HuH-7 (cell line): ENCODE measurements around the gene ALAD.
"Not testable (repeated sequence)": the region's sequence is repeated elsewhere in the genome, so short reads cannot be mapped to it uniquely, and the experiment has no call there.

Source experiments
- DNase-seq: peaks from one replicate; pipeline ENCODE4 v3.0.0; 2011; ENCODE audit warnings: low spot score

The ALAD gene

DNA sequence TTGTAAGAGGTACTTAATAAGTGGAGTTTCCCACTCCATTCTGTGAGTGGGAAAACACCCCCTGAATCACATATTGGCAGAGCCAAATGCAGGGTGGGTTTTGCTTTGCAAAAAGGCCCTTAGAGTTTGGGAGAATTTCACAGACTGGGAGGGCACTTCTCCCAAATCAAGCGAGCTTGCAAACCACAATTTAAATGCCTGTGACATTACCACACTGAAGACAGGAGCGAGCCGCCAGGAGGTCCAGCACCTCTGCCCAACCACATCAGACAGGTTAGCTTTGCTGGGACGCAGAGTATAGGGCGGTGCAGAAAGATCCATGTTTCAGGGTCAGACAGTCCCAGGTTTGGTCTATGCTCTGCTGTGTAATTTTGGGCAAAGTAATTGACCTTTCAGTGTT is 2.3 kb downstream of the ALAD start:
- no peak for DNase-seq

DNA sequence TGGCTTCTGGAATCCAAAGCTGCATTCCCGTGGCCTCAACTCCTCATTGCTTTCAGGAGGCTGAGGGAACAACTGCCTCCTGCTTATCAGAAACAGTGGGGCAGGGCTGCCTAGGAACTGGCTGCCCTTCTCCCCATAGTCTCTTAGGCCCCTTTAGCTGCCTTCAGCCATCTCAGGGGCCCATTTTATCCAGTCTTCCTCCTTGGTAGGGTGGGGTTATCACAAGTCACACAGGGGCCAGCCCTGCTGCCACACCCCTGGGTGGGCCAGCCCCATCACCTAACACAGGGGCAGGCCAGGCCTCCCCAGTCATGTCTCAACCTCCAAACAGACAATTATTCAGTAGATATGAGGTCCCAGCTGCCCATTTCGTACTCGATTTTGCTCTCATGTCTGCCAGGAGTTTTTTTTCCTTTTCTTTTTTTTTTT is 3.9 kb downstream of the ALAD start:
- no peak for DNase-seq

DNA sequence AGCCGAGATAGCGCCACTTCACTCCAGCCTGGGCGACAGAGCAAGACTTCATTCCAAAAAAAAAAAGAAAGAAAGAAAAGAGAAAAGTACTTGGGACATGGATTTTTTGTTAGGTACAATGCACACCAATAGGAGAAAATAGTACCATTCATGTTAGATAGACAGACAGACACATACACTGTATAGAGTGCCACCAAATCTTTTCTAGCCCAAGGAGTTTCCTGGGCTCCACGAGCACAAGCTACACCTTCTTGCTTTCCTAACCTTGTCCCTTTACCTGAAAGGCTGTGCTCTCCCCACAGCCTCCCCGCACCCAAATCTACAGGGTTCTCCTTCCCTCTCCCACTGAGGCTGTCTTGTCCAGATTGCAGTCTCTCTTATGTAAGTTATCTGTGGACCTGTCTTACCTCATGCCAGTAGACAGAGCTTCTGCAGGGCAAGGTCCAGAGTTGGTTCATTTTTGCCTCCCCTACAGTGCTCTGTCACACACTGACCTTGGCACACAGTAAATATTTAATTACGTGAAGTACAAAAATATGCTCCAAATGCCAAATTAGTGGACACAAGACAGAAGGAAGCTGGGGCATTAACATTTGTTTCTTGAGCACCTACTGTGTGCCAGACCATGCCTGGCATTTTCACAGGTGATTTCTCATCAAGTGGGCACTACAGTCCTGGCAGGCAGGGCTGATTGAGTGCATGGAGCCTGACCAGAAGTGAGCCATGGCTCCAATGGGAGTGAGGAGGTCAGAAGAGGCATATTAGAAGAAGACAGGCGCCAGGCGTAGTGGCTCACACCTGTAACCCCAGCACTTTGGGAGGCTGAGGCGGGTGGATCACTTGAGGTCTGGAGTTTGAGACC is 5.9 kb downstream of the ALAD start:
- no peak for DNase-seq

DNA sequence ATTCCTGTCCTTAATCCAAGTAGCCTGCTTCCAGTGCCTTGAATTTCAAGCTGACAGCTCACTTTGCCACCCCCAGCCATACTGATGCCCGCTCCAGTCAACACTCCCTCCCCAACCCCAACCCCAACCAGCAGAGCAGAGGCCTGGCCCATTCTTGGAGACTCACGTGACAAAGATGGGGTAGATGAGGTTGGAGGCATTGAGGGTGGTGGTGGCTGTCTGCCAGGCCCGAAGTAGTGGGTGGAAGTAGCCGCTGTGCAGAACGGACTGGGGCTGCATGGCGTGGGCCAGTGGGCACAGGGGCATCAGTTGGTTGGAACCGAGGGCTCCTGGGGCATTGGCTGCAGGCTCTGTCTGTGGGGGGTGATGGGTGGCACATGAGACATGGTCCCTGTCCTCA is 7.8 kb downstream of the ALAD start:
- no peak for DNase-seq

DNA sequence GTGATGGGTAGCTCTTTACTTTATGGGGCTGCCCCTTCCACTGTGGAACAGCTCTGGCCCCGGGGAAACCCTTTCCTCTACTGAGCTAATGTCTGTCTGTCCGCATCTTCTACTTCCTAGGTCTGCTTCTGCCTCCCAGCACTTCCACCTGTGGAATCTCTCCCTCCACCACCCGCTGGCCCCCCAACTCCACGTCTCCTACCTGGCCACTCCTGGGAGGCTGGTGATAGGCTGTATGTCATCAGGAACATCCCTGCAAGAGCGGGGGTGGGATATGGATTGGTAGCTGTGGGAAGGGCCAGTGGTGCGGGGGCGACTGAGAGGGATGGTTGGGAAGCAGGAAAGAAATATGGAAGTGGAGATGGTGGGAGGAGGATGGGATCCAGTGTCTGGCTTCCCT is 9.2 kb downstream of the ALAD start:
- no peak for DNase-seq

DNA sequence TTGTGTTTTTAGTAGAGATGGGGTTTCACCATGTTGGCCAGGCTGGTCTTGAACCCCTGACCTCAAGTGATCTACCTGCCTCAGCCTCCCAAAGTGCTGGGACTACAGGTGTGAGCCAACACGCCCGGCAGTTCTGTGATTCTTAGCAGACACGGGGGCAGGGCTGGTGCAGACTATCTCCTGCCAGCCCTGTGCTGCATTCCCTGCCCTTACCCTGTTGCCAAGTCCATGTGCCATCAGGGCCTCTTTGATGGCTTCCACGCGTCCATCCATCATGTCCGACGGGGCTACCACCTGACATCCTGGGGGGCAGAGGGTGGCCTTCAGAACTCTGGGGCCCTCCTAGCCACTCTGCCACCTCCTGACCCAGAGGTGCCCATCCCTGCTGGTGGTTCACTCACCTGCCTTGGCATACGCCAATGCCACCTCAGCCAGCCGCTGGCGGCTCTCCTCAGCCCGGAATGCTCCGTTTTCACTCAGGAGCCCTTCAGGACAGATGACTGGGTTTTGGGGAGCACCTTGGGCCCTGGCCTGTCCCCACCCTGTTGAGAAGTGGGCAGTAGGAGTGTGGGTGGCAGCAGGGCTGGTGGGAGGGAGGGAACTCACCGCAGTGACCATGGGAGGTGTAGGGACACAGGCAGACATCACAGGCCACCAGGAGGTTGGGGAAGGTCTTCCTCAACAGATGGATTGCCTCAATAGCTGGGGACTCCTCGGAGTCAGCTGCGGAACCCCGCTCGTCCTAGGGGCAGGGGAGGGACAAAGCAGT is 10.7 kb downstream of the ALAD start:
- DNase-seq: no peak

DNA sequence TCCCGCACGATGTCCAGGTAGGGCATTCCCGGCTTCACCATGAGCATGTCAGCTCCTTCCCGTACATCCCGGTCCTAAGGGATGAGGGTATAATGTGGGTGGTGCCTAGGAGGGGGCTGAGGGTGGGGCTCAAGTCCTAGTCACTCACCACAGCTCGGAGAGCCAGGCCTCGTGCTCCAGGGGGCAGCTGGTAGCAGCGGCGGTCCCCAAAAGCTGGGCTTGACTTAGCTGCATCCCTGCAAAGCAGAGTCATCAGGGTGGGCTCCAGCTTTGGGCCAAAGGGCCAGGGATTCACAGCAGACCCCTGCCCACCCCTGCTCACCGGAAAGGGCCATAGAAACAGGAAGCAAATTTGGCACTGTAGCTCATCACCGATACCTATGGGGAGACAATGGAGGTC is 11.6 kb downstream of the ALAD start:
- DNase-seq: no peak

DNA sequence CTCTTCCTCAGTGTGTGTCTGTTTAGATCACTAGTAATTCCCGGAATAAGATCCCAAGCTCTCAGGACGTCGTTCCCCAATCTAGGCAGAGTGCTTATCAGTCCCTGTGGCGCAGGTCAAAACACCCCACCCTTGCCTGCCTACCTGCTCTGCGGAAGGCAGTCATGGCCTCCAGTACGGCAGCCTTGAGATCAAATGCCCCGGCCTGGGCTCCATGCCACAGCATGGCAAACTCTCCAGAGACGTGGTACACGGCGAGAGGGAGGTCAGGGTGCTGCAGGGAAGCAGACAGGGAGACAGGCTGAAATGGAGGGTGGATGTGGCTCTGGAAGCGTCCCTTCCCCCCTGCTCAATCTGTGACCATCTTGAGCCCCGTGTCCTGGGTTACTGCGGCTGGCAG is 12.3 kb downstream of the ALAD start:
- DNase-seq: no peak

DNA sequence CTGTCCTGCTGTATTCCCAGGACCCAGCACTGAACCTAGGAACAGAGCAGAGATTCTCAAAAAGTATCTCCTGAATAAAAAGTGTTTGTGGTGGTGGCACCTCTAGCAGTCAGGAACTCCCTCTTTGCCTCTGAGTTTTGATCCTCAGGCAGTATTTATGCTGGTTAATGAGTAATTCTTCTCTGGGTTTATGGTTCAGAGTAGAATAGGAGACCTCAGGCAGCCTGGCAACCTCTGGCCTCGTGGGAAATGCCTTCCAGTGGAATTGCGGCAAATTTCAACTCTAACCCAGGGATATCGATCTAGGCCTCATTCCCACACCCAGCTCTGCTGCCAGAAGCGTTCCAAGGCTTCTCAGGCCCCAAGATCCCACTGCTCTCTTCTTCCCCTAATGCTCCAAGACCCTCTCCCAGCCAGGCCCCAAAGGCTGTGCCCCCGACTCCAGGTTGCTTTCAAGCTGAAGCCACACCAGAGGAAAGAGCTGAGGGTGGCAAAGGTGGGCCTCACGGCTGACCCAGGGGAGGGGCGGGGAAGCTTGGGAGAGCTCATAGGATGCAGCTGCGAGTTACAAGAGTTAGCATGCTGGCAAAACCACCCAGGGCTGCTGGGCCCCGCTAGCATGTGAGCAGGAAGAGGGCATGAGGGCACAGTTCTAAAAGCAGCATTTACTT is 13.4 kb downstream of the ALAD start:
- DNase-seq: peak; percentile 87

DNA sequence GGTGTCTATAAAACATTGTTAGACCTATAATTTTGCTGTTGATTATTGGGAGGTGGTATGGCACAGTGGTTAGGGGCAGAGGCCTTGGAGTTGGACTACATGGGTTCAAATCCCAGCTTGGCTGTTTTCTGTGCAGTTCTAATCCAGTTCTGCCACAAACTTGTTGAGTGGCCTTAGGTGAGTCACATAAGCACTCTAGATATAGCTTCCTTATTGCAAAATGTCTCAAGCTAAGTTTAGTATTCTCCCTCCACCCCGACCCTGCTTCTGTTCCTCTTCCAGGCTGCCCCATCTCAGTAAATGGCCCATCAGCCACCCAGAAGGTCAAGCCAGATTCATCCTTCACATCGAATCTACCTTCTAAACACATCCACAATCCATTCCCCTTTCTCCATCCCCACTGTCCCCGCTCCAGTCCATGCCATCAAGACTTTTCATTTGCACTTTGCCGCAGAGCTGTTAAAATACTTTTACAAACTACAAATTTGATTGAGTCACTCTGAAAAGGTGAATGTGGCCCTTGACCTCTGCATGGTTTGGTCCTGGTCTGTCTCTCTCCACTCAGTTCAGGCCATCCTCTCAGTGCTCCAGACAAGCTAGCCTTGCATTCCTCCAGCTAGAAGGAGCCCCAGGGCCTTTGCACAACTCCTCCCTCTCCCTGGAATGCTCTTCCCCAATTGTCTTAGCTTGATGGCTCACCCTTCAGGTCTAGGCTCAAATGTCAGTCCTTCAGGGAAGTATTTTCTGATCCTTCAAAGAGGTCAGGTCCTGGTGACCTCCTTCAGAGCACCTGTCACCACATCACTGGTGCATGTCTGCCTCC is 14.3 kb downstream of the ALAD start:
- DNase-seq: no peak

DNA sequence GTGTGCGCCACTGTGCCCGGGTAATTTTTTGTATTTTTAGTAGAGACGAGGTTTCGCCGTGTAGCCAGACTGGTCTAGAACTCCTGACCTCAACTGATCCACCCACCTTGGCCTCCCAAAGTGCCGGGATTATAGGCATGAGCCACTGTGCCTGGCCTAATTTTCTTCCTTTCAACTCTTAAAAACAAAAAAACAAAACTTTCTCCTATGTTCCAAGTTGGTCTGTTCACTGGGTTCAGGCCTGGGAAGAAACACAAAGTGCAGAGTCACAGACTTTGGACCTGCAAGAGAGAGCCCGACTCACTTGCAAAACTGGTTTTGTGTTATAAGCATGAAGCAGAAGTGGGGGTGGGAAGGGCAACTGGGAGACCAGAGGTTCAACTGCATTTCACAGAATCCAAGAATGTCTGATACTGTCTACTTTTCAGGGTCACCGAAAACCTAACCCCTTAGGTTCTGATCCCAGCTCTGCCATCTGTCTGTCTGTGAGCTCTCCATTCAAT is 19.1 kb downstream of the ALAD start:
- DNase-seq: no peak

DNA sequence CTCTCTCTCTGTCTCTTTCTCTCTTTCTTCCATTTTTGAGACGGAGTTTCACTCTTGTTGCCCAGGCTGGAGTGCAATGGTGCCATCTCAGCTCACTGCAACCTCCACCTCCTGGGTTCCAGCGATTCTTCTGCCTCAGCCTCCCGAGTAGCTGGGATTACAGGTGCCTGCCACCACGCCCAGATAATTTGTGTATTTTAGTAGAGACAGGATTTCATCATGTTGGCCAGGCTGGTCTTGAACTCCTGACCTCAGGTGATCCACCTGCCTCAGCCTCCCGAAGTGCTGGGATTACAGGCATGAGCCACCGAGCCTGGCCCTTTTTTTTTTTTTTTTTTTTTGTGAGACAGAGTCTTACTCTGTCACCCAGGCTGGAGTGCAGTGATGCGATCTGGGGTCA is 19.6 kb downstream of the ALAD start:
- DNase-seq: not testable (repeated sequence)

DNA sequence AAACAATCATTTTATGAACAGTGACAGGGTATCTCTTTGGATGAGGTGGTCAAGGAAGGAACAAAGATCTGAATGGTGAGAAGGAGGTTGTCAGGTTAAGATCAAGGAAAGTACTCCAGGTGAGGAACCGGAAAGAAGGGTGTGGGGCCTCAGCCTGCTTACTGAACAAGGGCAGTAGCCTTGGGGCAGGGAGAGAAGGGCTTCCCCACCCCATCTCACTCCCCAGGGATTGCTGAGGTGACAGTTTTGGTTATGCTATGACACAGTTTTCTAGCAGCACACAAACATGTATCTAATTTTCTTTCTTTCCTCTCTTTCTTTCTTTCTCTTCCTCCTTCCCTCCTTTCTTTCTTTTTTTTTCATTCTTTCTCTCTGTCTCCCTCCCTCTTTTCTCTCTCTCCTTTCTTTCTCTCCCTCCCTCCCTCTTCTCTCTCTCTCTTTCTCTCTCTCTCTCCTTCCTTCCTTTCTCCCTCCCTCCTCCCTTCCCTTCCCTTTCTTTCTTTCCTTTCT is 20.2 kb downstream of the ALAD start:
- DNase-seq: no peak

DNA sequence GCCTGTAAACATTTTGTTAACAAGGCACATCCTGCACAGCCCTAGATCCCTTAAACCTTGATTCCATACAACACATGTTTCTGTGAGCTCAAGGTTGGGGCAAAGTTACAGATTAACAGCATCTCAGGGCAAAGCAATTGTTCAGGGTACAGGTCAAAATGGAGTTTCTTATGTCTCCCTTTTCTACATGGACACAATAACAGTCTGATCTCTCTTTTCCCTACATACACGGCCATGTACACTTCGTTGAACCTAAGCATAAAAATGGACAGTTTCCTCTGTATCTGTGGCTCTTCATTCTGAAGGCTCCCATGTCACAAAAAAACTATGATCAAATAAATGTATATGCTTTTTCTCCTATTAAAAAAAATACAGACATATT is 21.3 kb downstream of the ALAD start:
- DNase-seq: not testable (repeated sequence)

DNA sequence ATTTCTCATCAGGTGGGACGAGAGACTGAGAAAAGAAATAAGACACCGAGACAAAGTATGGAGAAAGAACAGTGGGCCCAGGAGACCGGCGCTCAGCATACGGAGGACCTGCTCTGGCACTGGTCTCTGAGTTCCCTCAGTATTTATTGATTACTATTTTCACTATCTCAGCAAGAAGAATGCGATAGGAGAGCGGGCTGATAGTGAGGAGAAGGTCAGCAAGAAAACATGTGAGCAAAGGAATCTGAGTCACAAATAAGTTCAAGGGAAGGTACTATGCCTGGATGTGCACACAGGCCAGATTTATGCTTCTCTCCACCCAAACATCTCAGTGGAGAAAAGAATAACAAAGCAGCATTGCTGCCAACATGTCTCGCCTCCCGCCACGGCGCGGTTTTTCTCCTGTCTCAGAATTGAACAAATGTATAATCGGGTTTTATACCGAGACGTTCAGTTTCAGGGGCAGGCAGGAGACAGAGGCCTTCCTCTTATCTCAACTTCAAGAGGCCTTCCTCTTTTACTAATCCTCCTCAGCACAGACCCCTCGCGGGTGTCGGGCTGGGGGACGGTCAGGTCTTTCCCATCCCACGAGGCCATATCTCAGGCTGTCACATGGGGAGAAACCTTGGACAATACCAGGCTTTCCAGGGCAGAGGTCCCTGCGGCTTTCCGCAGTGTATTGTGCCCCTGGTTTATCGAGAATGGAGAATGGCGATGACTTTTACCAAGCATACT is 21.8 kb downstream of the ALAD start:
- DNase-seq: not testable (repeated sequence)

DNA sequence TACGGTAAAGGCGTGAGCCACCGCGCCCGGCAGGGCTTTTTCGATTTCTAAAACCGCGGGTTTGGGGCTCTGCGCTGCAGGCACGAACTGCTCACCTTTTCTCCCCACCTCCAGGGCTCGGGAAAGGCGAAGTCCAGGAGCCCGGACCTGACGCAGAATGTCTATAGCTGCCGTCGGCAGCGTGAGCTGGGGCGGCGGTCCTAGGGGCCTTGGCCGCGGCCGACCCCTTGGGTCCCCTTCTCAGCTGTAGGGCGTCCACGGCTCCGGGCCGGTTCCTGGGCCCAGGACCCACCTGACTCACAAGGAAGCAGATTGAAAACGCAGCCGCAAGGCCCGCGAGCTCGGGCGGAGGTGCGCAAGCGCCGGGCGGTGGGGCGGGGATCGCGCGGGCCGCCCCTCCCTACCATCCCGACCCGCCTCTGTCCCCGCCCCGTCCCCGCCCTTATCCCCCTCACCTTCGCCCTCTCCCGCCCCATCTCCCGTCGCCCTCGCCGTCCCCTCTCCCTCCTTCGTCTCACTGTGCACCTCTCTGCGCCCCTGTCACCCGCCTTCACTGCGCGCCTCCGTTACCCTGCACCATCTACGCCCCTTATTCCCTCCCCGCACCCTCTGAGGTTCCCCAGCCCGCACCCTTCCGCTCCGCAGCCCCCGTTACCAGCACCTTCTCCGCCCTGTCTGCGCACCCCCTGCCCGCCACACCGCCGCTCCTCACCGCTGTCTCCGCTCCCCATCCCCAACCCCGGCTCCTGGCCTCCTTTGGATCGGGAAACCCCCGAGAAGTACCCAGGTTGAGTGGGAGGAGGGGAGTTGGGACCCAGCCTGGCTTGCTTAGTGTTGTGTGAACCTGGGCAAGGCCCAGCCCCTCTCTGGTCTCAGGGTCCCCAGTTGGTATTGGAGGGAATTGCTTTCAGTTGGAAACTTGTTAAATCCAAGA is 24.2 kb downstream of the ALAD start, which contains the start of gene HDHD3:
TSS of gene HDHD3 (minus strand) at position 353 of the 934 bp plus-strand sequence. CDS start 2,632 bp downstream, outside the sequence.
- DNase-seq: peak; percentile 84

DNA sequence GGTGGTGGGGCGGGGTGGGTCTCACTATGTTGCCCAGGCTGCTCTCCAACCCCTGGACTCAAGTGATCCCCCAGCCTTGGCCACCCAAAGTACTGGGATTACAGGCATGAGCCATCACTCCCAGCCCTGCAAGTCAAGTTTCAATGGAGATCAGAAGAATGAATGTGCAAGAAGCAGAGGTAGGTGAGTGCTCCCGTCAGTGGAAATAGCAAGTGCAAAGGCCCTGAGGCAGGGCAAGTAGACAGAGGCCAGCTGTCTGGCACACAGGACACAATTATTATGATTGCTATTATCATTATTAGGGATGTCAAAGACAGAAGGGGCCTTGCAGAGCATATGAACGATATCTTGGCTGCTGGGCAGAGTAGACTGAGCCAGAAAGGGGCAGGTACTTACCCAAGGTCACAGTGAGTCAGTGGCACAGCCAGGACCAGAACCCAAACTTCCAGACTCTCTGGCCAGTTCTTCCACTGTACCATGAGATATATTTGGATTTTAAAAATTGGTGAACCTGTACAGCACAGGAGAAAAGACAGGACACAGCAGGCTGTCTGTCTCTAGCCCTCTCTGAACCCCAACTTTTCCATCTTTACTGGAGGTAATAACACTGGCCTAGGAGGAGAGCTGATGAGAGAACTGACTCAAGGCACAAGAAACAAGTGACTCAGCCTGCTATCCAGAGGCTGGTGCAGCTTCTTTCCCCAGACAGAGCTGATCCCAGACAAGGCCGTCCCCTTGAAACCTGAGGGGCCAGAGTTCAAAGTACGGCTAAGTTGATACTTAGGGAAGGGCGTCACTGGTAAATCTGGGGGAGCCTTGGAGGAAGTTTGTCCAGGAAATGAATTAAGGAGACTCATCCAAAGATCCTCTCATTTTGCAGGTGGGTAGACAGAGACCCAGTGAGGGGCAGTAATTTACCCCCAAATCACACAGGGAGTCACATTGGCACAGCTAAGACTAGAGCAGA is 25.7 kb downstream of the ALAD start:
- no peak for DNase-seq

DNA sequence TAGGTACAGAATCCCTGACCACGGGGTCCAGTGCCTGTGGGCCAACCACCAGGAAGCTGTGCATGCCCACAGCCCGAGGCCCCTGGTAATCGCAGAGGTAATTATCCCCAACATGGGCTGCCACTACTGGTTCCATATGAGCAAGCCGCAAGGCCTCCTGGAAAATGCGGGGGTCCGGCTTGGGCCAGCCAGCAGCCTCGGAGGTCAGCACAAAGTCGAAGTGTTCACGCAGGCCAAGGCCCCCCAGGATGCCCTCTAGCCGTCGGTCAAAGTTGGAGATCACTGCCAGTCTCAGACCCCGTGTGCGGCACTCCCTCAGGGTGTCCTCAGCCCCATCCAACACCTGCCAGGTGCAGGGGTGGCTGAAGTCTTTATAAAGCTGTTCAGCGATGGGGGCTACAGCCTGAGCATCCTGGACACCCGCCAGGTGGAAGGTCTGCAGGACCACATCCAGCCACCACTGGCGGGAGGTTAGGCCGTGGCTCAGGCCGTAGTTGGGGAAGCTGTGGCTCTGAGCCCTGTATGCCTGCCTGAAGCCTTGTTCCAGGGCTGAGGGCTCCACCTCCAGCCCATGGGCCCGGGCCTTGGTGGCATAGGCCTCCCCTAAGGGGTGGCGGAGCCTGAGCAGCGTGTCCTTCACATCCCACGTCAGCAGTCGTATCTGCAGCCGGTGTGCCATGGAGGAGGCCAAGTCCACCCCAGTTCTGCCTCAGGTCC is 27.2 kb downstream of the ALAD start:
- DNase-seq: no peak
